SK-N-SH (cell line): ENCODE data around the gene SERTAD2. TPM values are rescaled to one million over a fixed set of nuclear protein-coding genes. Genes with fewer than 3 reads are reported as not detected.

ENCODE experiments used
- CTCF ChIA-PET: fragments of 300-600, 350-600 bp; formaldehyde crosslinking; extraction: SDS; loops from one replicate; lab custom pipeline; 2021; lab: Yijun Ruan, JAX
- POLR2A ChIA-PET: fragments of 350-600 bp; sonication (Branson Sonifier 250); formaldehyde crosslinking; extraction: SDS; loops from one replicate; lab custom pipeline; 2020; ENCODE audit warnings: antibody characterized with exemption, inconsistent platforms; lab: Yijun Ruan, JAX
- DNase-seq: peaks from one replicate; pipeline ENCODE4 v3.0.0; 2012
- H2AFZ ChIP-seq: fragments of 200-600 bp; sonication (generic); 2 replicates; pipeline ENCODE4 v1.8.1; 2016; ENCODE audit warnings: antibody characterized with exemption, mild to moderate bottlenecking, low read depth
- H3F3A ChIP-seq: fragments of 200-600 bp; sonication (generic); replicated peaks from 2 replicates; pipeline ENCODE3; 2016; ENCODE audit warnings: antibody characterized with exemption, mild to moderate bottlenecking; ENCODE audit not compliant: insufficient read depth
- H3K27ac ChIP-seq, 2 experiments: fragments of 200-500 bp in 1 of 2; fragments of 200-600 bp in 1 of 2; sonication (Bioruptor generic) in 1 of 2; sonication (generic), shearing (Covaris generic) in 1 of 2; 2 replicates each; pipeline versions ENCODE4 v1.5.1 to v1.6.1; 2014 to 2016; ENCODE audit warnings: low read depth in 2 of 2, inconsistent platforms in 1 of 2, low read length in 1 of 2, mild to moderate bottlenecking in 1 of 2, mixed read lengths in 1 of 2
- H3K27me3 ChIP-seq: fragments of 200-600 bp; sonication (generic), shearing (Covaris generic); 2 replicates; pipeline ENCODE4 v1.6.1; 2016; ENCODE audit warnings: mixed run types; ENCODE audit not compliant: insufficient read depth
- H3K36me3 ChIP-seq, 2 experiments: fragments of 200-500 bp in 1 of 2; fragments of 200-600 bp in 1 of 2; sonication (Bioruptor generic) in 1 of 2; sonication (generic) in 1 of 2; replicated peaks in 1 of 2; 2 replicates each; pipeline versions ENCODE3 to v1.5.1; 2014 to 2016; ENCODE audit warnings: low read length in 1 of 2, mild to moderate bottlenecking in 1 of 2; ENCODE audit not compliant: insufficient read depth in 2 of 2, control insufficient read depth in 1 of 2
- H3K4me1 ChIP-seq, 2 experiments: fragments of 200-500 bp in 1 of 2; fragments of 200-600 bp in 1 of 2; sonication (Bioruptor generic) in 1 of 2; sonication (generic), shearing (Covaris generic) in 1 of 2; 2 replicates each; pipeline versions ENCODE4 v1.5.1 to v1.6.1; 2014 to 2016; ENCODE audit warnings: low read depth in 1 of 2, low read length in 1 of 2, mixed run types in 1 of 2; ENCODE audit not compliant: insufficient read depth in 2 of 2, control insufficient read depth in 1 of 2
- H3K4me2 ChIP-seq: fragments of 200-600 bp; sonication (generic), shearing (Covaris generic); 2 replicates; pipeline ENCODE4 v1.6.1; 2017; ENCODE audit warnings: mixed run types
- H3K4me3 ChIP-seq, 2 experiments: fragments of 200-500 bp in 1 of 2; fragments of 200-600 bp in 1 of 2; sonication (Bioruptor generic) in 1 of 2; sonication (generic), shearing (Covaris generic) in 1 of 2; 2 replicates each; pipeline versions ENCODE4 v1.5.1 to v1.8.1; 2014 to 2016; ENCODE audit warnings: low read depth in 2 of 2, inconsistent platforms in 1 of 2, low read length in 1 of 2, mild to moderate bottlenecking in 1 of 2, mixed read lengths in 1 of 2, moderate library complexity in 1 of 2
- H3K79me2 ChIP-seq: fragments of 200-600 bp; sonication (generic); 2 replicates; pipeline ENCODE4 v1.8.1; 2017; ENCODE audit warnings: mild to moderate bottlenecking; ENCODE audit not compliant: insufficient read depth
- H3K9ac ChIP-seq: fragments of 200-600 bp; sonication (generic); 2 replicates; pipeline ENCODE4 v1.6.1; 2017; ENCODE audit warnings: mixed run types
- H3K9me2 ChIP-seq: fragments of 200-600 bp; sonication (generic); 2 replicates; pipeline ENCODE4 v1.6.1; 2017; ENCODE audit warnings: mixed run types
- H3K9me3 ChIP-seq: fragments of 200-600 bp; sonication (generic); 2 replicates; pipeline ENCODE4 v1.6.1; 2017; ENCODE audit warnings: mixed run types, mild to moderate bottlenecking, moderate library complexity
- H4K20me1 ChIP-seq: fragments of 200-600 bp; sonication (generic); 2 replicates; pipeline ENCODE4 v1.6.1; 2017; ENCODE audit warnings: mild to moderate bottlenecking, mixed run types; ENCODE audit not compliant: insufficient read depth
- ELF1 ChIP-seq: IDR thresholded peaks from 2 replicates; pipeline ENCODE4 v1.4.0; 2012
- FOXM1 ChIP-seq: IDR thresholded peaks from 2 replicates; pipeline ENCODE4 v1.4.0; 2012; ENCODE audit warnings: low read depth, mild to moderate bottlenecking
- GATA2 ChIP-seq: sonication (generic); formaldehyde crosslinking; IDR thresholded peaks from 2 replicates; pipeline ENCODE4 v1.5.0; 2020; ENCODE audit warnings: mild to moderate bottlenecking, missing genetic modification reagents
- IRF3 ChIP-seq: fragments of 150-350 bp; IDR thresholded peaks from 2 replicates; pipeline ENCODE4 v1.6.1; 2016; ENCODE audit warnings: mild to moderate bottlenecking, low read depth, low read length
- JUND ChIP-seq: IDR thresholded peaks from 2 replicates; pipeline ENCODE4 v1.4.0; 2012
- MAX ChIP-seq: IDR thresholded peaks from 2 replicates; pipeline ENCODE4 v1.4.0; 2012; ENCODE audit warnings: low read depth
- MEF2A ChIP-seq: IDR thresholded peaks from 2 replicates; pipeline ENCODE4 v1.4.0; 2012; ENCODE audit warnings: low read depth, borderline replicate concordance
- NRF1 ChIP-seq: IDR thresholded peaks from 2 replicates; pipeline ENCODE4 v1.6.1; 2012; ENCODE audit warnings: low read depth, mild to moderate bottlenecking, low read length
- POLR2AphosphoS5 ChIP-seq: IDR thresholded peaks from 2 replicates; pipeline ENCODE4 v1.6.1; 2012; ENCODE audit warnings: low read depth, low read length
- SMC3 ChIP-seq: IDR thresholded peaks from 2 replicates; pipeline ENCODE4 v1.6.1; 2012; ENCODE audit warnings: low read depth, low read length, improper control_type of control experiment
- TAF1 ChIP-seq: IDR thresholded peaks from 2 replicates; pipeline ENCODE4 v1.6.1; 2012; ENCODE audit warnings: low read depth, mild to moderate bottlenecking, low read length, moderate library complexity, borderline replicate concordance
- TCF12 ChIP-seq: IDR thresholded peaks from 2 replicates; pipeline ENCODE4 v1.4.0; 2012
- USF2 ChIP-seq: fragments of 150-350 bp; IDR thresholded peaks from 2 replicates; pipeline ENCODE4 v1.6.1; 2017; ENCODE audit warnings: antibody characterized with exemption, low read length, low read depth, borderline replicate concordance
- ZBTB33 ChIP-seq: IDR thresholded peaks from 2 replicates; pipeline ENCODE4 v1.4.0; 2012; ENCODE audit warnings: low read depth, borderline replicate concordance
- WGBS: methylation state at CpG from one replicate; pipeline ENCODE4 v1.1.6; 2017; ENCODE audit warnings: low lambda C conversion rate; 5-methylcytosine and 5-hydroxymethylcytosine counted together
- polyA plus RNA-seq, 3 experiments: library from polyadenylated mRNA; depleted of rRNA; stranded (reverse); fragments of >200 nt; gene quantifications; 2 replicates each; pipeline ENCODE4 v1.2.3, GENCODE V29; 2012
- TF ChIP-seq, protein P1 (sequence below): IDR thresholded peaks from 2 replicates; pipeline ENCODE4; 2012

Gene SERTAD2
- polyA plus RNA-seq, 1 of the 3 experiments (the other 2 are of a cell fraction), result 9.1 TPM

- CTCF ChIA-PET, result no interaction called here
- H2AFZ ChIP-seq, result no peak overlapping the region
- H3K4me3 ChIP-seq, result no peak overlapping the region
- POLR2A ChIA-PET, result no interaction called here
- no peaks in the 10 kb centered on the region for H3K36me3 ChIP-seq
- 73% methylated on average over 7 of the region's 7 CpGs for WGBS
- DNase-seq, result no peak
- no peaks in the 10 kb centered on the region for H3K79me2 ChIP-seq
- no peak for TF ChIP-seq ZBTB33
- no peak for TF ChIP-seq FOXM1
- TF ChIP-seq TCF12, result no peak
- TF ChIP-seq GATA2, result no peak
- TF ChIP-seq NRF1, result no peak
- TF ChIP-seq USF2, result no peak
- no peak for TF ChIP-seq POLR2AphosphoS5
- no peak for TF ChIP-seq TAF1
- no peak for TF ChIP-seq SMC3
- no peak for TF ChIP-seq IRF3
- TF ChIP-seq, protein P1, sequence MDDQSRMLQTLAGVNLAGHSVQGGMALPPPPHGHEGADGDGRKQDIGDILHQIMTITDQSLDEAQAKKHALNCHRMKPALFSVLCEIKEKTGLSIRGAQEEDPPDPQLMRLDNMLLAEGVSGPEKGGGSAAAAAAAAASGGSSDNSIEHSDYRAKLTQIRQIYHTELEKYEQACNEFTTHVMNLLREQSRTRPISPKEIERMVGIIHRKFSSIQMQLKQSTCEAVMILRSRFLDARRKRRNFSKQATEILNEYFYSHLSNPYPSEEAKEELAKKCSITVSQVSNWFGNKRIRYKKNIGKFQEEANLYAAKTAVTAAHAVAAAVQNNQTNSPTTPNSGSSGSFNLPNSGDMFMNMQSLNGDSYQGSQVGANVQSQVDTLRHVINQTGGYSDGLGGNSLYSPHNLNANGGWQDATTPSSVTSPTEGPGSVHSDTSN, result no peak
- no peak for TF ChIP-seq MEF2A
- TF ChIP-seq ELF1, result no peak
- TF ChIP-seq JUND, result no peak
- no peak for TF ChIP-seq MAX
- TF ChIP-seq, all 33 proteins: peak for 0
- no peak overlapping the region for H3K4me2 ChIP-seq
- no peaks in the 10 kb centered on the region for H3F3A ChIP-seq
- H3K27me3 ChIP-seq, result no peaks in the 10 kb centered on the region; the same call in 1 of the 2 replicates
- peaks cover 0 to 6% of the 10 kb centered on the region in 2 experiments; a peak in 1 of 4 replicates for H3K4me1 ChIP-seq
- H3K27ac ChIP-seq, result no peak overlapping the region
- H3K9me2 ChIP-seq, result no peaks in the 10 kb centered on the region
- no peaks in the 10 kb centered on the region for H4K20me1 ChIP-seq
- H3K9me3 ChIP-seq, result no peaks in the 10 kb centered on the region
- H3K9ac ChIP-seq, result no peak overlapping the region
Measured at GRCh38 chr2:64613276-64613675, 40.4 kb downstream of the SERTAD2 start.
